ENCODE results near the gene EIF5A2.
"Not testable (repeated sequence)": the region's sequence is repeated elsewhere in the genome, so short reads cannot be mapped to it uniquely, and the experiment has no call there.

Gene EIF5A2

DNA sequence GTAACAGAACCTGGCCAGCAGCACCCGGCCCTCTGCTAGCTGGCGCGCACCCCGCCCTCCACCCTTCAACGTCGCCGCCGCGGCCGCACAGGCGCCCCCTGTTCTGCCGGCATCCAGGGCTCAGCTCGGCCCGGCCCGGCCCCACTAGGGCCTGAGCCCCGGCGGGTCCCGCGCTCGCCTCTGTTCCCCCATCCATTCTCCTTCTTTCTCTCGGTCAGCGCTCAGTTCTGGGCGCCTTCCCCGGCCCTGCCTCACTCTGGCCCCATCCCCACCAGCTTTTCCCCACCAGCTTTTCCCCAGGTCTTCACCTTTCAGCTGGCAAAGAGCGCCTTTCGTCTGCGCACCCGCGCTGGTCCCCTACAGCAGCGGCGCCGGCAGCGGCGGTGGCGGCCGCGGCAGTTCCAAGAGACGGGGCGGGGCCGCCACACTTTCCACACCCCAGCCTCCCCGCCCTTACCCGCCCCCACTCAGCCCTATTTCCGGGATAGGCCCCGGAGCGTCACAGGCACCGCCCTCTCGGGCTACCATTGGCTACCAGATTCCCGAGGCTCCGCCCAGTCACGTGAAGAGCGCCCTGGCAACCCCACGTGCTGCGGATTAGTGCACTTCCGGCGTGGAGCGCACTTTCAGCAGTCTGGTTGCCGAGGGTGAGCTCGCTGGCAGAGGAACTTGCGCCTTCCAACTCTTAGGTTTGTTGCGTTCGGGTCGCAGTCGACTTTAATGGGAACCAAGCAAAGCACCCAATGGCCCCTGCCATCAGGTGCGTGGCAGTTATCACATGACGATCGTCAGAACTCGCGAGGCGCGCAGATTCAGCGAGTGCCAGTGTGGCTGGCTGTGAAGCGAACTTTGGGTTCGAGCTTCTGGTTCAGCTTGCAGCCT, at the start of gene EIF5A2:
Gene EIF5A2 (minus strand): TSS at position 403 of the 882 bp plus-strand sequence. CDS start 831 bp downstream, outside the sequence.
- Histone ChIP-seq H3K4me1 (ENCODE audit: control insufficient read depth, low read depth, low read length) (peaks cover 7% of the 10 kb centered on the region), H3K27me3 (ENCODE audit: control insufficient read depth, insufficient read depth, low read length) (peaks cover 33% of the 10 kb centered on the region), H3K27ac (ENCODE audit: low read length) (no peak within 1 kb of the TSS), H3K9me3 (ENCODE audit: control insufficient read depth, low read depth, low read length) (peaks cover 10% of the 10 kb centered on the region), H3K9ac (ENCODE audit: low read length) (peak within 1 kb of the TSS; percentile 38), H3K36me3 (ENCODE audit: control insufficient read depth, low read depth, low read length) (no peaks in the 10 kb centered on the region), H3K4me3 (ENCODE audit: low read length) (peak within 1 kb of the TSS; percentile 82)

DNA sequence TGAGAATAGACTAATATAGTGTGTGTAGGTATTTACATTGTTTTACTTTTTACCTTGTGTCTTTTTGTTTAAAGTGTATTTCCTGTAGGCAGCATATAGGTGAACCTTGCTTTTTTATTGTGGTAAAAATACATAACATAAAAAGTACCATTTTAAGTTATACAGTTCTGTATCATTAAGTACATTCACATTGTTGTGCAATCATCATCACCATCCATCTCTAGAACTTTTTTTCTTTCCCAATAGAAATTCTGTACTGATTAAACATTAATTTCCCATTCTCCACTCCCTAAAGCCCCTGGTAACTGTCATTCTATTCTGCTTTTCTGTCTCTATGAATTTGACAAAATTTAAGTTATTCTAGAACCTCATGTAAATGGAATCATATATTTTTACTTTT, 48.2 kb upstream of the EIF5A2 start:
- Histone ChIP-seq H3K4me1 (ENCODE audit: control insufficient read depth, low read depth, low read length) (peaks cover 3% of the 10 kb centered on the region), H3K27me3 (ENCODE audit: control insufficient read depth, insufficient read depth, low read length) (no peaks in the 10 kb centered on the region), H3K36me3 (ENCODE audit: control insufficient read depth, low read depth, low read length) (no peaks in the 10 kb centered on the region), H3K27ac (ENCODE audit: low read length) (no peak overlapping the region), H3K9me3 (ENCODE audit: control insufficient read depth, low read depth, low read length) (no peaks in the 10 kb centered on the region), H3K4me3 (ENCODE audit: low read length) (no peak overlapping the region), H3K9ac (ENCODE audit: low read length) (no peak overlapping the region)

DNA sequence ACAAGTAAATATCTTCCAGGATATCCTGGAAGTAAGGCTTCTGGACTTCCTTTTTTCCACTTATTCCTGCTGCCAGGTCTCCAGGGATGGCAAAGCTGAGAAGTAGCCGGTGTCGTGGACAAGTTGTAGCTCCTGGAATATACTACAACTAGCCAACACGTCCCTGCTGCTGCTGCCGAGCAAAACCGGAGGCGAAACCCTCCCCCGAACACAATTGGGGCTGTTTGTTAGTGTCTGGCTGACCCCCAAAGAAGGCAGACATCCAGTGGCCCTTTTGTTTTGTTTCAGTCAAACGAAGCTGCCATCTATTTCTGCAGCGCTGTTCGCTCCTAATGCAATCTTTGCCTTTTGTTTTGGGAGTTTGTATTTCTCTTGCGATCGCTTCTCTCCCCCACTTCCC, 45.3 kb upstream of the EIF5A2 start:
- Histone ChIP-seq H3K27ac (ENCODE audit: low read length) (no peak overlapping the region), H3K4me3 (ENCODE audit: low read length) (no peak overlapping the region)

DNA sequence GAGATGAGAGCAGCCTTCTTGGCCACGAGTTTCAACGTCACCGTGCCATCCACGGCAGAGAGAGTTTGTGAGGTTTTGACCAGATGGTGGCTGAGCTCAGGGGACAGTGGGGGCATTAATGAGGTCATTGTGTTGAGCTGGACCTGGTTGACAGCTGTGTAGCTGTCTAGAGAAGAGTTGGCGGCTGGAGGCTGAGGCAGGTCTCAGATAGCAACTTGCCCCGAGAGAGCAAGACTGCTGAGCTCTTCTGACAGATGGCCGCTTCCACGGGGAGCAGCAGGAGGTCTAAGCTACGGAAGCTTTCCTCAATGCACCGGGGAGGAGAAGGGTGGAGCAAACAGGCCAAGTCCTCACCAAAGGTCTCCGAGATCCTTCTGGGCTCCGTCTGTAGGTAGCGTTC, 44.8 kb upstream of the EIF5A2 start:
- Histone ChIP-seq H3K4me1 (ENCODE audit: control insufficient read depth, low read depth, low read length) (peaks cover 3% of the 10 kb centered on the region), H3K27ac (ENCODE audit: low read length) (no peak overlapping the region), H3K4me3 (ENCODE audit: low read length) (no peak overlapping the region), H3K9me3 (ENCODE audit: control insufficient read depth, low read depth, low read length) (no peaks in the 10 kb centered on the region), H3K36me3 (ENCODE audit: control insufficient read depth, low read depth, low read length) (no peaks in the 10 kb centered on the region), H3K27me3 (ENCODE audit: control insufficient read depth, insufficient read depth, low read length) (no peaks in the 10 kb centered on the region), H3K9ac (ENCODE audit: low read length) (no peak overlapping the region)

More for the DNA sequence above, 45.3 kb upstream of the EIF5A2 start:
- H3K9me3 ChIP-seq (ENCODE audit: control insufficient read depth, low read depth, low read length): no peaks in the 10 kb centered on the region
- H3K9ac ChIP-seq (ENCODE audit: low read length): no peak overlapping the region
- H3K4me1 ChIP-seq (ENCODE audit: control insufficient read depth, low read depth, low read length): peaks cover 3% of the 10 kb centered on the region
- no peaks in the 10 kb centered on the region for H3K36me3 ChIP-seq (ENCODE audit: control insufficient read depth, low read depth, low read length)
- H3K27me3 ChIP-seq (ENCODE audit: control insufficient read depth, insufficient read depth, low read length): no peaks in the 10 kb centered on the region

DNA sequence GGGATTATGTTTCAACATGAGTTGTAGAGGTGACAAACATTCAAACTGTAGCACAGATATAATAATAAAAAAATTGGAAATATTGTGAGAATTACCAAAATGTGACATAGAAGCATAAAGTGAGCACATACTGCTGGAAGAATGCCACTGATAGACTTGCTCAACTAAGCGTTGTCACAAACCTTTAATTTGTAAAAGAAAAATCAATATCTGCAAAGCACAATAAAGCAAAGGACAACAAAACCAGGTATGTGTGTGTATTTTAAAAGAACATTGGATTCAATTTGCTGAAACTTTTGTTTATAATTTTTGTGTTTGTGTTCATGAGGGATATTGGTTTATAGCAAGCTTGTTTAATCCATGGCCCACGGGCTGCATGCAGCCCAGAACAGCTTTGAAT, 40.8 kb upstream of the EIF5A2 start:
- Histone ChIP-seq H3K4me1 (ENCODE audit: control insufficient read depth, low read depth, low read length) (peaks cover 3% of the 10 kb centered on the region), H3K9ac (ENCODE audit: low read length) (no peak overlapping the region), H3K27ac (ENCODE audit: low read length) (no peak overlapping the region), H3K9me3 (ENCODE audit: control insufficient read depth, low read depth, low read length) (peaks cover 9% of the 10 kb centered on the region), H3K36me3 (ENCODE audit: control insufficient read depth, low read depth, low read length) (no peaks in the 10 kb centered on the region), H3K27me3 (ENCODE audit: control insufficient read depth, insufficient read depth, low read length) (no peaks in the 10 kb centered on the region), H3K4me3 (ENCODE audit: low read length) (no peak overlapping the region)

DNA sequence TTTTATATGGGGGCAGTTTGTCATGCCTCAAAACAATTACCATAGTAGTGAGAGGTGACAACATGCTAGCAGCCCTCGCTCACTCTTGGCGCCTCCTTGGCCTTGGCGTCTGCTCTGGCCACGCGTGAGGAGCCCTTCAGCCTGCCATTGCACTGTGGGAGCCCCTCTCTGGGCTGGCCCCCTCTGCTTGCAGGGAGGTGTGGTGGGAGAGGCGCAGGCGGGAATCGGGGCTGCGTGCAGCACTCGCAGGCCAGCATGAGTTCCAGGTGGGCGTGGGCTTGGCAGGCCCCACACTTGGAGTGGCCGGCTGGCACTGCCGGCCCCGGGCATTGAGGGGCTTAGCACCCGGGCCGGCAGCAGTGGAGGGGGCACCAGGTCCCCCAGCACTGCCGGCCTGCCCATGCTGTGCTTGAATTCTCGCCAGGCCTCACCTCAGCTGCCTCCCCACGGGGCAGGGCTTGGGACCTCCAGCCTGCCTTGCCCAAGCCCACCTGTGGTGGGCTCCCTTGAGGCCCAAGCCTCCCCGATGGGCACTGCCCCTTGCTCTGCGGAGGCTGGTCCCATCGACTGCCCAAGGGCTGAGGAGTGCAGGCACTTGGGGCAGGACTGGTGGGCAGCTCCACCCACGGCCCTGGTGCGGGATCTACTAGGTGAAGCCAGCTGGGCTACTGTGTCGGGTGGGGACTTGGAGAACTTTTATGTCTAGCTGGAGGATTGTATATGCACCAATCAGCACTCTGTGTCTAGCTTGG, 38.8 kb upstream of the EIF5A2 start:
- H3K4me3 ChIP-seq (ENCODE audit: low read length): no peak overlapping the region
- no peak overlapping the region for H3K9ac ChIP-seq (ENCODE audit: low read length)
- H3K4me1 ChIP-seq (ENCODE audit: control insufficient read depth, low read depth, low read length): no peaks in the 10 kb centered on the region
- H3K27me3 ChIP-seq (ENCODE audit: control insufficient read depth, insufficient read depth, low read length): no peaks in the 10 kb centered on the region
- H3K9me3 ChIP-seq (ENCODE audit: control insufficient read depth, low read depth, low read length): peaks cover 9% of the 10 kb centered on the region
- H3K36me3 ChIP-seq (ENCODE audit: control insufficient read depth, low read depth, low read length): no peaks in the 10 kb centered on the region
- H3K27ac ChIP-seq (ENCODE audit: low read length): no peak overlapping the region

DNA sequence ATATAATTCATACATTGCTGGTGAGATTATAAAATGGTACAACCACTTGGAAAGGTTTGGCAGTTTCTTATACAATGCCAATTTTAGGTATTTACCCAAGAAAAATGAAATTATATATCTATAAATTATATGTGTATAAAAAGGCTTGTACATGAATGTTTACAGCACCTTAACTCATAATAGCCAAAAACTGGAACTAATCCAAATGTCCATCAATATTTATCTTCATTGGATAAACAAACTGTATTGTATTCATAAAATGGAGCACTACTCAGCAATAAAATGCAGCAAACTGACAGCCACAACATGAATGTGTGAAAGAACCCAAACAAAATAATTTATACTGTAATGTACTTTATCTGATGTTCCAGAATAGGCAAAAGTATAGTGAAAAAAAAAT, 33.6 kb upstream of the EIF5A2 start:
- peaks cover 12% of the 10 kb centered on the region for H3K9me3 ChIP-seq (ENCODE audit: control insufficient read depth, low read depth, low read length)
- H3K27ac ChIP-seq (ENCODE audit: low read length): no peak overlapping the region
- H3K27me3 ChIP-seq (ENCODE audit: control insufficient read depth, insufficient read depth, low read length): no peaks in the 10 kb centered on the region
- H3K4me3 ChIP-seq (ENCODE audit: low read length): no peak overlapping the region
- H3K36me3 ChIP-seq (ENCODE audit: control insufficient read depth, low read depth, low read length): no peaks in the 10 kb centered on the region
- H3K4me1 ChIP-seq (ENCODE audit: control insufficient read depth, low read depth, low read length): no peaks in the 10 kb centered on the region
- no peak overlapping the region for H3K9ac ChIP-seq (ENCODE audit: low read length)

DNA sequence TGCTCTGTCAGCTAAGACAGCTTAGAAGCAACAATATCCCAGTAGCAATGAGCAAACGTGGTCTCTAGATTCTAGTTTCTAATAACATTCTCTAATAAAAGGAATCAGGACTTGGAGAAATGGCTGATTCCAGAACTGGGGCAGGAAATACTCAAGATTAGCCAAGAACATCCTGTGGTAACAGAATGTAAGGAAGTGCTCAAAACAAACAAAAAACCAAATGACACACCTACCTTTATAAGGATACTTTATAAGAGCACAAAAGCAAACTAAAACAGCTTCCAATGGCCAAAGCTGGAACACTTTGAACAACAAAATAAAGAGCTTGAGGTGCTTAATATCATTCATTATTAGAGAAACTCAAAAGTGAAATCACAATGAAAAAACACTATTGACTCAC, 33.1 kb upstream of the EIF5A2 start:
- Histone ChIP-seq H3K27me3 (ENCODE audit: control insufficient read depth, insufficient read depth, low read length) (no peaks in the 10 kb centered on the region), H3K4me1 (ENCODE audit: control insufficient read depth, low read depth, low read length) (no peaks in the 10 kb centered on the region), H3K4me3 (ENCODE audit: low read length) (no peak overlapping the region), H3K9ac (ENCODE audit: low read length) (no peak overlapping the region), H3K9me3 (ENCODE audit: control insufficient read depth, low read depth, low read length) (peaks cover 9% of the 10 kb centered on the region), H3K27ac (ENCODE audit: low read length) (no peak overlapping the region), H3K36me3 (ENCODE audit: control insufficient read depth, low read depth, low read length) (no peaks in the 10 kb centered on the region)

DNA sequence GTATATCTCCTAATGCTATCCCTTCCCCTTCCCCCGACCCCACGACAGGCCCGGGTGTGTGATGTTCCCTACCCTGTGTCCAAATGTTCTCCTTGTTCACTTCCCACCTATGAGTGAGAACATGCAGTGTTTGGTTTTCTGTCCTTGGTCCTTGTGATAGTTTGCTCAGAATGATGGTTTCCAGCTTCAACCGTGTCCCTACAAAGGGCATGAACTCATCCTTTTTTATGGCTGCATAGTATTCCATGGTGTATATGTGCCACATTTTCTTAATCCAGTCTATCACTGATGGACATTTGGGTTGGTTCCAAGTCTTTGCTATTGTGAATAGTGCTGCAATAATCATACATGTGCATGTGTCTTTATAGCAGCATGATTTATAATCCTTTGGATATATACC, 24.6 kb upstream of the EIF5A2 start:
- not testable (repeated sequence) for H3K27ac ChIP-seq (ENCODE audit: low read length); H3K4me3 ChIP-seq (ENCODE audit: low read length); H3K36me3 ChIP-seq (ENCODE audit: control insufficient read depth, low read depth, low read length); H3K4me1 ChIP-seq (ENCODE audit: control insufficient read depth, low read depth, low read length); H3K27me3 ChIP-seq (ENCODE audit: control insufficient read depth, insufficient read depth, low read length); H3K9me3 ChIP-seq (ENCODE audit: control insufficient read depth, low read depth, low read length); H3K9ac ChIP-seq (ENCODE audit: low read length)

DNA sequence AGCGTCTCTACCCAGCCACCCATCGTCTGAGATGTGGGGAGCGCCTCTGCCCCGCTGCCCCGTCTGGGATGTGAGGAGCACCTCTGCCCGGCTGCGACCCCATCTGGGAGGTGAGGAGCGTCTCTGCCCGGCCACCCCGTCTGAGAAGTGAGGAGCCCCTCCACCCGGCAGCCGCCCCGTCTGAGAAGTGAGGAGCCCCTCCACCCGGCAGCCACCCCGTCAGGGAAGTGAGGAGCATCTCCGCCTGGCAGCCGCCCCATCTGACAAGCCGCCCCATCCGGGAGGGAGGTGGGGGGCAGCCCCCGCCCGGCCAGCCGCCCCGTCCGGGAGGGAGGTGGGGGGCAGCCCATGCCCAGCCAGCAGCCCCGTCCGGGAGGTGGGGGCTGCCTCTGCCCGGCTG, 15.1 kb upstream of the EIF5A2 start:
- H3K36me3 ChIP-seq (ENCODE audit: control insufficient read depth, low read depth, low read length); H3K27me3 ChIP-seq (ENCODE audit: control insufficient read depth, insufficient read depth, low read length); H3K9me3 ChIP-seq (ENCODE audit: control insufficient read depth, low read depth, low read length); H3K27ac ChIP-seq (ENCODE audit: low read length); H3K4me3 ChIP-seq (ENCODE audit: low read length); H3K9ac ChIP-seq (ENCODE audit: low read length); H3K4me1 ChIP-seq (ENCODE audit: control insufficient read depth, low read depth, low read length): not testable (repeated sequence)

DNA sequence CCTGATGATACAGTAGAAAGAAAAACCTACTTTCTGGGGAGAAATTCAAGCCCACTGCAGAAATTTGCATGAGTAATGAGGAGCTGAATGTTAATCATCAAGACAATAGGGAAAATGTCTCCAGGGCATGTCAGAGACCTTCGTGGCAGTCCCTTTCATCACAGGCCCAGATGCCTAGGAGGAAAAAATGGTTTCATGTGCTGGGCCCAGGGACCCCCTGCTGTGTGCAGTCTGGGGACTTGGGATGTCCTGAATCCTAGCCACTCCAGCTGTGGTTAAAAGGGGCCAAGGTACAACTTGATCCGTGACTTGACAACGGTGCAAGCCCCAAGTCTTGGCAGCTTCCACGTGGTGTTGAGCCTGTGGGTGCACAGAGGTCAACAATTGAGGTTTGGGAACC, 10.3 kb upstream of the EIF5A2 start:
- no peak overlapping the region for H3K9ac ChIP-seq (ENCODE audit: low read length)

More for the DNA sequence above, 10.3 kb upstream of the EIF5A2 start:
- Histone ChIP-seq H3K4me1 (ENCODE audit: control insufficient read depth, low read depth, low read length) (no peaks in the 10 kb centered on the region), H3K9me3 (ENCODE audit: control insufficient read depth, low read depth, low read length) (peaks cover 9% of the 10 kb centered on the region), H3K36me3 (ENCODE audit: control insufficient read depth, low read depth, low read length) (no peaks in the 10 kb centered on the region), H3K27ac (ENCODE audit: low read length) (no peak overlapping the region), H3K27me3 (ENCODE audit: control insufficient read depth, insufficient read depth, low read length) (no peaks in the 10 kb centered on the region), H3K4me3 (ENCODE audit: low read length) (no peak overlapping the region)
